SIG-M5 treated with dmso at 0.1 percent for 504 hours (cell line): ENCODE data around the gene ZNF215.
A peak's percentile ranks its signal among the peaks of the same experiment; 100 is the strongest.
"Not testable (repeated sequence)": the region's sequence is repeated elsewhere in the genome, so short reads cannot be mapped to it uniquely, and the experiment has no call there.

ENCODE experiments used
- DNase-seq: peaks from one replicate; lab custom pipeline; 2025; ENCODE audit not compliant: unreplicated experiment; lab: John Stamatoyannopoulos, UW

ZNF215 gene

GRCh38 chr11:6926208-6927029, at the start of gene ZNF215:
Gene ZNF215 (plus strand): TSS chr11:6926426. CDS start chr11:6932273, 5,847 bp downstream.
- DNase-seq: peak; percentile 69

- DNase-seq: no peak
Observed at GRCh38 chr11:6876914-6877313, 49.3 kb upstream of the ZNF215 start.

GRCh38 chr11:6882751-6883150, 43.5 kb upstream of the ZNF215 start:
- no peak for DNase-seq

- DNase-seq: not testable (repeated sequence)
Observed at GRCh38 chr11:6887711-6888110, 38.5 kb upstream of the ZNF215 start.

GRCh38 chr11:6888830-6889229, 37.4 kb upstream of the ZNF215 start:
- DNase-seq: no peak

- no peak for DNase-seq
Observed at GRCh38 chr11:6889835-6890234, 36.4 kb upstream of the ZNF215 start.

GRCh38 chr11:6892400-6892799, 33.8 kb upstream of the ZNF215 start, which contains the start of gene OR2D2:
Gene OR2D2 (minus strand): TSS chr11:6892500. CDS start chr11:6892500, 0 bp downstream.
- DNase-seq: no peak

GRCh38 chr11:6894097-6894496, 32.1 kb upstream of the ZNF215 start:
- DNase-seq: no peak

- no peak for DNase-seq
Observed at GRCh38 chr11:6895010-6895409, 31.2 kb upstream of the ZNF215 start.

GRCh38 chr11:6898911-6899310, 27.3 kb upstream of the ZNF215 start:
- DNase-seq: no peak

- no peak for DNase-seq
Observed at GRCh38 chr11:6900327-6900999, 25.8 kb upstream of the ZNF215 start.

GRCh38 chr11:6904804-6905203, 21.4 kb upstream of the ZNF215 start:
- DNase-seq: not testable (repeated sequence)

- no peak for DNase-seq
Observed at GRCh38 chr11:6911378-6911777, 14.8 kb upstream of the ZNF215 start.

- no peak for DNase-seq
Observed at GRCh38 chr11:6911948-6912347, 14.3 kb upstream of the ZNF215 start.

- no peak for DNase-seq
Observed at GRCh38 chr11:6919698-6920097, 6.5 kb upstream of the ZNF215 start.

- DNase-seq: no peak
Observed at GRCh38 chr11:6920702-6921101, 5.5 kb upstream of the ZNF215 start, which contains the start of gene OR2D3. Gene OR2D3 (plus strand): TSS chr11:6921002. CDS start chr11:6921002, 0 bp downstream.

- no peak for DNase-seq
Observed at GRCh38 chr11:6925007-6925577, 1.1 kb upstream of the ZNF215 start.

- no peak for DNase-seq
Observed at GRCh38 chr11:6925636-6926207, 504 bp upstream of the ZNF215 start.

GRCh38 chr11:6927030-6927617, 898 bp downstream of the ZNF215 start:
- DNase-seq: no peak

GRCh38 chr11:6928916-6929315, 2.7 kb downstream of the ZNF215 start:
- DNase-seq: no peak

- no peak for DNase-seq
Observed at GRCh38 chr11:6931146-6931713, 5.0 kb downstream of the ZNF215 start.
